ENCODE measurements around the gene OTULINL.

- TF ChIP-seq, protein P1, sequence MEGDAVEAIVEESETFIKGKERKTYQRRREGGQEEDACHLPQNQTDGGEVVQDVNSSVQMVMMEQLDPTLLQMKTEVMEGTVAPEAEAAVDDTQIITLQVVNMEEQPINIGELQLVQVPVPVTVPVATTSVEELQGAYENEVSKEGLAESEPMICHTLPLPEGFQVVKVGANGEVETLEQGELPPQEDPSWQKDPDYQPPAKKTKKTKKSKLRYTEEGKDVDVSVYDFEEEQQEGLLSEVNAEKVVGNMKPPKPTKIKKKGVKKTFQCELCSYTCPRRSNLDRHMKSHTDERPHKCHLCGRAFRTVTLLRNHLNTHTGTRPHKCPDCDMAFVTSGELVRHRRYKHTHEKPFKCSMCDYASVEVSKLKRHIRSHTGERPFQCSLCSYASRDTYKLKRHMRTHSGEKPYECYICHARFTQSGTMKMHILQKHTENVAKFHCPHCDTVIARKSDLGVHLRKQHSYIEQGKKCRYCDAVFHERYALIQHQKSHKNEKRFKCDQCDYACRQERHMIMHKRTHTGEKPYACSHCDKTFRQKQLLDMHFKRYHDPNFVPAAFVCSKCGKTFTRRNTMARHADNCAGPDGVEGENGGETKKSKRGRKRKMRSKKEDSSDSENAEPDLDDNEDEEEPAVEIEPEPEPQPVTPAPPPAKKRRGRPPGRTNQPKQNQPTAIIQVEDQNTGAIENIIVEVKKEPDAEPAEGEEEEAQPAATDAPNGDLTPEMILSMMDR (IDR thresholded peaks at IDR 0.05), result no peak
- no peak for TF ChIP-seq EZH2 (IDR thresholded peaks at IDR 0.05)
- no peak for TF ChIP-seq EZH2phosphoT487 (IDR thresholded peaks at IDR 0.05)
Observed at GRCh38 chr5:14600846-14601245, 19.3 kb downstream of the OTULINL start.
